CD14-positive monocyte (primary cell): Measurements from ENCODE around the gene SASH3. TPM values are rescaled to one million over a fixed set of nuclear protein-coding genes. Genes with fewer than 3 reads are reported as not detected.

ENCODE experiments used
- DNase-seq, 3 donors: peaks; one replicate each; pipeline ENCODE4 v3.0.0-alpha.2; 2011 to 2022
- H2AFZ ChIP-seq: 2 replicates; pipeline ENCODE4 v1.6.0; 2012; ENCODE audit warnings: mild to moderate bottlenecking, low read depth, low read length, inconsistent platforms; ENCODE audit not compliant: insufficient read depth, poor library complexity, severe bottlenecking
- H3K27ac ChIP-seq, 2 donors: 1 replicate in 1 of 2; 2 replicates in 1 of 2; pipeline ENCODE4 v1.5.1; 2012 to 2013; ENCODE audit warnings: low read length in 2 of 2, control low read depth in 1 of 2, inconsistent platforms in 1 of 2, low read depth in 1 of 2, mild to moderate bottlenecking in 1 of 2
- H3K27me3 ChIP-seq, 2 donors: one replicate each; pipeline versions ENCODE4 v1.6.0 to v1.6.1; 2011 to 2013; ENCODE audit warnings: low read length in 2 of 2; ENCODE audit not compliant: control insufficient read depth in 2 of 2, insufficient read depth in 2 of 2
- H3K36me3 ChIP-seq, 2 donors: replicated peaks in 1 of 2; 1 replicate in 1 of 2; 2 replicates in 1 of 2; pipeline versions ENCODE4 v1.5.1 to v1.6.1; 2012 to 2013; ENCODE audit warnings: low read length in 2 of 2, control low read depth in 1 of 2, inconsistent platforms in 1 of 2, mild to moderate bottlenecking in 1 of 2; ENCODE audit not compliant: insufficient read depth in 2 of 2, control insufficient read depth in 1 of 2
- H3K4me1 ChIP-seq, 2 donors: 1 replicate in 1 of 2; 2 replicates in 1 of 2; pipeline versions ENCODE4 v1.5.1 to v1.6.1; 2012 to 2013; ENCODE audit warnings: low read length in 2 of 2, control low read depth in 1 of 2, inconsistent platforms in 1 of 2, mild to moderate bottlenecking in 1 of 2, moderate library complexity in 1 of 2; ENCODE audit not compliant: insufficient read depth in 2 of 2, control insufficient read depth in 1 of 2
- H3K4me2 ChIP-seq: replicated peaks from 2 replicates; pipeline ENCODE3; 2012; ENCODE audit warnings: low read length, moderate library complexity, mild to moderate bottlenecking; ENCODE audit not compliant: poor library complexity, severe bottlenecking; ENCODE audit errors: extremely low read depth
- H3K4me3 ChIP-seq, 3 experiments: fragments of 200-600 bp in 1 of 3; sonication (generic) in 1 of 3; replicated peaks in 1 of 3; 1 replicate in 2 of 3; 2 replicates in 1 of 3; pipeline ENCODE4 v1.5.1; 2011 to 2013; ENCODE audit warnings: low read length in 3 of 3, mild to moderate bottlenecking in 3 of 3, control low read depth in 2 of 3, low read depth in 2 of 3, inconsistent platforms in 1 of 3, moderate library complexity in 1 of 3
- H3K79me2 ChIP-seq: 2 replicates; pipeline ENCODE4 v1.6.0; 2012; ENCODE audit warnings: mild to moderate bottlenecking, control low read depth, inconsistent platforms, low read length, moderate library complexity; ENCODE audit not compliant: insufficient read depth
- H3K9ac ChIP-seq: 2 replicates; pipeline ENCODE4 v1.6.0; 2017; ENCODE audit warnings: low read length, mild to moderate bottlenecking; ENCODE audit not compliant: insufficient read depth, poor library complexity, severe bottlenecking
- H3K9me3 ChIP-seq, 2 donors: replicated peaks in 1 of 2; 1 replicate in 1 of 2; 2 replicates in 1 of 2; pipeline versions ENCODE4 v1.5.1 to v1.6.1; 2012 to 2013; ENCODE audit warnings: low read length in 2 of 2, control low read depth in 1 of 2; ENCODE audit not compliant: control insufficient read depth in 1 of 2, insufficient read depth in 1 of 2
- H4K20me1 ChIP-seq: 2 replicates; pipeline ENCODE4 v1.6.0; 2012; ENCODE audit warnings: mild to moderate bottlenecking, low read length, control low read depth, moderate library complexity; ENCODE audit not compliant: insufficient read depth
- H3K27ac Mint-ChIP-seq, 7 donors: one replicate each; pipeline ENCODE4 v1.8.0; 2020; ENCODE audit warnings: mild to moderate bottlenecking in 7 of 7, mixed read lengths in 7 of 7, moderate library complexity in 6 of 7, inconsistent platforms in 2 of 7
- H3K27me3 Mint-ChIP-seq, 3 donors: one replicate each; pipeline ENCODE4 v1.8.0; 2021 to 2022; ENCODE audit warnings: low read depth in 3 of 3, mild to moderate bottlenecking in 3 of 3, mixed read lengths in 3 of 3, moderate library complexity in 3 of 3, inconsistent platforms in 1 of 3
- H3K36me3 Mint-ChIP-seq, 2 donors: one replicate each; pipeline ENCODE4 v1.8.0; 2020; ENCODE audit warnings: mixed read lengths in 2 of 2, inconsistent platforms in 1 of 2, mild to moderate bottlenecking in 1 of 2
- H3K4me1 Mint-ChIP-seq: one replicate; pipeline ENCODE4 v1.8.0; 2020; ENCODE audit warnings: mild to moderate bottlenecking, mixed read lengths
- H3K4me3 Mint-ChIP-seq, 2 donors: one replicate each; pipeline ENCODE4 v1.8.0; 2020; ENCODE audit warnings: mild to moderate bottlenecking in 2 of 2, mixed read lengths in 2 of 2, moderate library complexity in 1 of 2
- H3K9me3 Mint-ChIP-seq, 7 donors: one replicate each; pipeline ENCODE4 v1.8.0; 2020 to 2022; ENCODE audit warnings: mixed read lengths in 7 of 7, mild to moderate bottlenecking in 6 of 7, moderate library complexity in 6 of 7, inconsistent platforms in 2 of 7
- WGBS: methylation state at CpG from one replicate; pipeline ENCODE4 v1.1.5; 2013; ENCODE audit warnings: missing lambda C conversion rate; ENCODE audit not compliant: insufficient coverage; 5-methylcytosine and 5-hydroxymethylcytosine counted together
- intact Hi-C, 2 donors: fragments of 100-400 bp; cut with micrococcal nuclease; formaldehyde crosslinking; loops; one replicate each; pipeline versions ENCODE4 v1.15.0 to v1.15.1; 2023
- polyA plus RNA-seq, 3 donors: library from polyadenylated mRNA; depleted of rRNA in 1 of 3; unstranded in 2 of 3; stranded (reverse) in 1 of 3; fragments of 300-500 nt in 2 of 3; fragments of >200 nt in 1 of 3; fragmentation: Illumina TruSeq in 2 of 3; gene quantifications; 1 replicate in 2 of 3; 2 replicates in 1 of 3; pipeline ENCODE4 v1.2.3, GENCODE V29; 2012 to 2021
- TF ChIP-seq, protein P1 (sequence below): fragments of 200-600 bp; IDR thresholded peaks from one replicate; pipeline ENCODE4 v1.8.0; 2022; ENCODE audit warnings: antibody characterized with exemption, mild to moderate bottlenecking

SASH3 gene
- polyA plus RNA-seq, 3 donors, result 127 to 272 (median 179) TPM

- Histone ChIP-seq H3K9ac (no peak overlapping the region), H3K9me3 (no peaks in the 10 kb centered on the region), H4K20me1 (no peaks in the 10 kb centered on the region), H3K27ac (no peak overlapping the region), H3K4me1 (no peaks in the 10 kb centered on the region), H2AFZ (no peak overlapping the region), H3K27me3 (no peaks in the 10 kb centered on the region), H3K4me3 (no peak overlapping the region), H3K79me2 (no peaks in the 10 kb centered on the region), H3K4me2 (no peak overlapping the region), H3K36me3 (no peaks in the 10 kb centered on the region)
- DNase-seq, result no peak
- H3K9me3 Mint-ChIP-seq, result no peaks in the 10 kb centered on the region
- H3K27ac Mint-ChIP-seq, result no peak overlapping the region
- H3K36me3 Mint-ChIP-seq, result peaks cover 0 to 2% of the 10 kb centered on the region in 2 donors
- 83% methylated on average over 2 of the region's 8 CpGs for WGBS
- TF ChIP-seq, protein P1, sequence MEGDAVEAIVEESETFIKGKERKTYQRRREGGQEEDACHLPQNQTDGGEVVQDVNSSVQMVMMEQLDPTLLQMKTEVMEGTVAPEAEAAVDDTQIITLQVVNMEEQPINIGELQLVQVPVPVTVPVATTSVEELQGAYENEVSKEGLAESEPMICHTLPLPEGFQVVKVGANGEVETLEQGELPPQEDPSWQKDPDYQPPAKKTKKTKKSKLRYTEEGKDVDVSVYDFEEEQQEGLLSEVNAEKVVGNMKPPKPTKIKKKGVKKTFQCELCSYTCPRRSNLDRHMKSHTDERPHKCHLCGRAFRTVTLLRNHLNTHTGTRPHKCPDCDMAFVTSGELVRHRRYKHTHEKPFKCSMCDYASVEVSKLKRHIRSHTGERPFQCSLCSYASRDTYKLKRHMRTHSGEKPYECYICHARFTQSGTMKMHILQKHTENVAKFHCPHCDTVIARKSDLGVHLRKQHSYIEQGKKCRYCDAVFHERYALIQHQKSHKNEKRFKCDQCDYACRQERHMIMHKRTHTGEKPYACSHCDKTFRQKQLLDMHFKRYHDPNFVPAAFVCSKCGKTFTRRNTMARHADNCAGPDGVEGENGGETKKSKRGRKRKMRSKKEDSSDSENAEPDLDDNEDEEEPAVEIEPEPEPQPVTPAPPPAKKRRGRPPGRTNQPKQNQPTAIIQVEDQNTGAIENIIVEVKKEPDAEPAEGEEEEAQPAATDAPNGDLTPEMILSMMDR, result no peak
- H3K4me3 Mint-ChIP-seq, result no peak overlapping the region
- peaks cover 0 to 3% (median 2%) of the 10 kb centered on the region in 3 donors for H3K27me3 Mint-ChIP-seq
- peaks cover 7% of the 10 kb centered on the region for H3K4me1 Mint-ChIP-seq
- intact Hi-C loops, result no loop called here
Observed at GRCh38 chrX:129831091-129831885, 51.5 kb downstream of the SASH3 start.

GRCh38 chrX:129833153-129833990 is 53.6 kb downstream of the SASH3 start:
- no peaks in the 10 kb centered on the region for H3K9me3 Mint-ChIP-seq
- no peak overlapping the region for H3K4me3 Mint-ChIP-seq
- no peak overlapping the region for H3K27ac Mint-ChIP-seq
- no peak overlapping the region for H2AFZ ChIP-seq
- H3K27ac ChIP-seq, result no peak overlapping the region
- TF ChIP-seq, protein P1, result no peak
- H3K4me1 Mint-ChIP-seq, result peaks cover 7% of the 10 kb centered on the region
- intact Hi-C loops, result no loop called here
- H3K4me1 ChIP-seq, result no peaks in the 10 kb centered on the region
- 100% methylated on average over 1 of the region's 5 CpGs for WGBS
- no peaks in the 10 kb centered on the region for H3K9me3 ChIP-seq
- DNase-seq, result no peak
- H4K20me1 ChIP-seq, result no peaks in the 10 kb centered on the region
- H3K36me3 ChIP-seq, result no peaks in the 10 kb centered on the region
- H3K27me3 ChIP-seq, result no peaks in the 10 kb centered on the region
- H3K9ac ChIP-seq, result no peak overlapping the region
- H3K4me2 ChIP-seq, result no peak overlapping the region
- no peaks in the 10 kb centered on the region for H3K79me2 ChIP-seq
- no peak overlapping the region for H3K4me3 ChIP-seq
- peaks cover 0 to 2% of the 10 kb centered on the region in 2 donors for H3K36me3 Mint-ChIP-seq
- H3K27me3 Mint-ChIP-seq, result peaks cover 0 to 3% (median 2%) of the 10 kb centered on the region in 3 donors
